Colon (tissue), 2 donors: ENCODE measurements around the gene C5orf63.
"Not testable (repeated sequence)": the region's sequence is repeated elsewhere in the genome, so short reads cannot be mapped to it uniquely, and the experiment has no call there.

Source experiments
- FAIRE-seq: peaks from 2 replicates; lab custom pipeline; 2012; peaks lifted over from hg19 to GRCh38; lab: Jason Lieb, UNC
- donor health status: control.
- donor health status: control.

The C5orf63 gene

DNA sequence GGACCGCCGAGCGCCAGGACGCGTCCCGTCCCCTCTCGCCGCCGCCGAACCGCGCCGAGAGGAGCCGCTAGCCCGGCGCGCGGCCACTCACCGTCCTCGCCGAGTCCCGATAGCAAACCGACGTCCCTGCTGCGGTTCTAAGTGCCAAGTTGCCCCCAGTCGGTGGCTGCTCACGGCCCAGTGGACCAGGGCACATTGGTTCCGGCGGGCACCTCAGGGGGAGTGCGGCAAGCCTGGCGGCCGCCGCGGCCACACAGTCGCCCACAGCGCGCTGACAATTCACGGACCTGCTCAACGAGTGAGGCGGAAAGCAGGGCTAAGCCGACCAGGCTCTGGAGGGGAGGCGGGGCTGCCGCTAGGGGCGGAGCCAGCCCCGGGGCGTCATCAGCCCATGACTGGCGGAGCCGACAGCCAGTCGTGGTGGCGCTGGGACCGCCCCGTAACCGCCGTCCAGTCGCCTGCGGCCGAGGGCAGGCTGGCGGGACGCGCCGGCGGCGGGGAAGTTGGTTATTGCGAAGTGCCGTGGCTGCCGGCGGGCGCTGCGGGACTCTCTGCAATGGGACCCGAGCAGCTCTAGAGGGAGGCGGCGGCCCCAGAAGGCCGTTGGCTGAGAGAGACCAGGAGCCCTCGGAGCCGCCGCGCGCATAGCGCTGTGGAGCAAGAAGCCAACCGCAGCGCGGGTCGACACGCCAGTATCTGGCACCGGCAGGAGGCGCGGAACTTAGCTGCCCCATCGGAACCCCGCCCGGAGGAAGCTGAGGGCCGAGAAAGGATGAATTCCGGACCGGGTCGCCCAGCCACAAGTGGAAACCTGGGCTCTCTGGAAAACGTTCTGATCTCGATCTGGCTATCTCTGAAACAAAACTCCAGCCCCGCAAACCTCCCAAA, 42.8 kb downstream of the C5orf63 start, which contains the start of gene MARCHF3:
MARCHF3 (minus strand) TSS at position 300 of the 888 bp plus-strand sequence. CDS start 112,387 bp downstream, outside the sequence.
- FAIRE-seq = no peak

- FAIRE-seq = no peak
These were observed 43.6 kb downstream of the C5orf63 start for GRCh38 chr5:127029581-127030258.

GRCh38 chr5:127028822-127029457, 44.4 kb downstream of the C5orf63 start:
- no peak for FAIRE-seq

- FAIRE-seq = no peak
These were observed 45.8 kb downstream of the C5orf63 start for GRCh38 chr5:127027539-127027938.

DNA sequence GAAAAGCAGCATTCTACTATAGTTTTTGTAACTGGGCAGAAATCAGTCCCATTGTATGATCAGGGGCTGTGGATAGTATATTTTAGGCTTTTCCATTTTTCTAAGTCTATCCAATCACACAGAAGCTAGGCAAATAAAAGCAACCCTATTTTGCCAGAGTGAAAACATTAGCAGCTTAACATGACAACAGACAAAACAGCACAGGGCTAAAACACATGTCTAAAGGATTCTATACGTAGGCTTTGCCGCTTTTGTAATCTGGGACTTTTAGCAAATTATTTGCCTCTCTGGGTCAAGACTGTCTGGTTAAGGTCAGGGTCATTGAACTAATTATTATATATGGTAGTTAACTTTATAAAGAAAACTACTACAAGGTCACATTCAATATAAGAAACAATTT, 47.1 kb downstream of the C5orf63 start:
- FAIRE-seq = no peak

DNA sequence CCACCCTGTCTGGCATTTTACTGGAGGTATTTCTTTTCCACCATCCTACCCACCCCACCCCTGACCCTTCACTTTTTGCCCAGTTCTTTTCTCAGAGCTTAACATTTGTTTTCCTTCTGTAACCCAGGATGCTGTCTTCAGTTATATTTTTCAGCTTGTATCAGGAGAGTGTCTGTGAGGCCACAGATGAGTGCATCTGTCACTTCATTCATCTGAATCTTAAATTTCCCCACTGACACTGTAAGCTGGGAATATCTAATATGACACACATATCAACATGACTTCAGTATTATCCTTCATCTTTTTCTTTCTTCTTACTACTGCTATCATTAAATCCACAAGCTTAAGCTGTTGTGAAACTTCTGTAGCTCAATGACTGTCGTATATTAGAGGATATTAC, 47.8 kb downstream of the C5orf63 start:
- no peak for FAIRE-seq

GRCh38 chr5:127024821-127025220, 48.5 kb downstream of the C5orf63 start:
- FAIRE-seq = no peak

DNA sequence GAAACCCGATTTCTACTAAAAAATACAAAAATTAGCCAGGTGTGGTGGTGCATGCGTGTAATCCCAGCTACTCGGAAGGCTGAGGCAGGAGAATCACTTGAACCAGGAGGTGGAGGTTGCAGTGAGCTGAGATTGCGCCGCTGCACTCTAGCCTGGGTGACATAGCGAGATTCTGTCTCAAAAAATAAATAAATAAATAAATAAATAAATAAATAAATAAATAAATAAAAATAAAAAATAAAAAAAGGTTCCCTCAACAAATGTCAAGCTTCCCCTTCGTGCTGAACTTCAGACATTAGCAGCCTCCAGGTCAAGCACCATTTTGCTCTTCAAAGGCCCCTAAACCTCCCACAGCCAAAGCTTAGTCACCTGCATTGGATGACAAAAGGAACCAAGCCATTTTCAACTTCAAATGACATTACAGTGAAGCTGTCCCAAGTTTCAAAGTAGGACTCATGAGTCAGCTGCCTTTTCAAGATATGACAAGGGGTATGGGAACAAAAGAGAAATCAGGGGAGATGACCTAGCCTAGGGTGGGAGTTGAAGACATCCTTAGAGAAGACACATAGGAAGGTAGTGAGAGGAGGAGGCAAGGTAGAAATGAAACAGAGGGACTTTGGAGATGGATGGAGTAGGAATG, 49.6 kb downstream of the C5orf63 start:
- FAIRE-seq = not testable (repeated sequence)

DNA sequence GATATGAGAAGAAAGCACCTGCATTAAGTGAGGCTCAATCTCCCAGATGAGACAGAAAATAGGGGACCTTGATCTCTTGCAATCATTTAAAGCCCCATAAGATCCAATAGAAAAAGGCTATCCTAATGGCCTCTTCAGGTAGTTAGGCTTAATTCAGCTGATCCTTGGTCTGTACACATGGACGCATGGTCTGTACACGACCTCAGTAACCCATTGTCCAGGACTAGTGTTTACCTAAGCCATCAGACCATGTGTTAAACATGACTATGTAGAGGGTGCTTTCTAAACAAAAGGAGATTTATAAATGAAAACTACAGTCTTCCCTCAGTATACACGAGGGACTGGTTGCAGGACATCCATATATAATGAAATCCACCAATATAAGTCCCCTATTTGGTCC, 50.5 kb downstream of the C5orf63 start:
- FAIRE-seq = no peak

DNA sequence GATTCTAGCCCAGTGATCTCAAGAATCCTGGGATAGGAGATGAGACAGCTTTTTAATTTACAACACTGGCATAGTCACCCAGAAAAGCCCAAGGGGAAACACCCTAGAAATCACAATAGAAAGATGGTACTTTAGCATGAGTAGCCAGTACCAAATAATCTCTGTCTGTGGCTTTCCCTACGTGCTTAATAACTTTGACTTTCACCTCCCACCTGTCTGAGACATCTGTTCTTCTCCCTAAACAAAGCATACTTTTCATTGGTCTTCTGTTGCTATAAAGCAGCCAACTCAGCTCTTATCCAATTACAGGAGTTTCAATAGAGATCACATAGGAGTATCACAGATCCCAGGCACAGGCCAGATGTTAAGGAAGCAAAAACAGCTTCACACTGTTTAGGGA, 53.4 kb downstream of the C5orf63 start:
- FAIRE-seq = no peak

- FAIRE-seq = not testable (repeated sequence)
These were observed 56.6 kb downstream of the C5orf63 start for GRCh38 chr5:127016722-127017121.

DNA sequence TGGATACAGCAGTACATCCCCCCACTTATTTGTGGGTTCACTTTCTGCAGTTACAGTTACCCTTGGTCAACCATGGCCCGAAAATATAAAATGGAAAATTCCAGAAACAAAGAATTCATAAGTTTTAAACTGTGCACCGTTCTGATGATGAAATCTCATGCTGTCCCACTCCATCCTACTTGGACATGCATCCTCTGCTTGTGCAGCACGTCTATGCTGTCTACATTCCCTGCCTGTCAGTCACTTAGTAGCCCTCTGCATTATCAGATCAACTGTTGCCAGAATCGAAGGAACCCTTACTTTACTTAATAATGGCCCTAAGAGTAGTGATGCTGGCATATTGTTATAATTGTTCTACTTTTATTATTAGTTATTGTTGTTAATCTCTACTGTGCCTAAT, 57.6 kb downstream of the C5orf63 start:
- FAIRE-seq = no peak

GRCh38 chr5:127014573-127014972, 58.7 kb downstream of the C5orf63 start:
- FAIRE-seq = peak; percentile 62

GRCh38 chr5:127013407-127013806, 59.9 kb downstream of the C5orf63 start:
- FAIRE-seq = no peak

DNA sequence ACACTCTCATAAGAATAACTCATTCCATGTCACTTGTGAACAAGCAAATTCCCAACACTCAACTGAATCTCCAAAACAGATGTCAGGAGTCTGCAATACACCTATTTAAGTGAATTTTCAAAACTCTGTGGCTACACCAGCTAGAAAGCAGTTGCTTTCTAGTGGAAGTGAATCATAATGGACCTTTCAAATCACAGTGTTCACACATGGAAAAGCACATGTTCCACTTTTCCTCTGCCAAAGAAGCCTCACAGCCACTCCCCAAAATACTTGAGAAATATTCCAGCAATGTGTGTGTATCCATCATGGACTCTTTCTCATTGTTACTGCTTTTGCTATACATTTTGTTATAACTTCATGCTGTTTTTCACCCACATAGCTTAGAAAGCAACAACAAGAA, 60.4 kb downstream of the C5orf63 start:
- no peak for FAIRE-seq

DNA sequence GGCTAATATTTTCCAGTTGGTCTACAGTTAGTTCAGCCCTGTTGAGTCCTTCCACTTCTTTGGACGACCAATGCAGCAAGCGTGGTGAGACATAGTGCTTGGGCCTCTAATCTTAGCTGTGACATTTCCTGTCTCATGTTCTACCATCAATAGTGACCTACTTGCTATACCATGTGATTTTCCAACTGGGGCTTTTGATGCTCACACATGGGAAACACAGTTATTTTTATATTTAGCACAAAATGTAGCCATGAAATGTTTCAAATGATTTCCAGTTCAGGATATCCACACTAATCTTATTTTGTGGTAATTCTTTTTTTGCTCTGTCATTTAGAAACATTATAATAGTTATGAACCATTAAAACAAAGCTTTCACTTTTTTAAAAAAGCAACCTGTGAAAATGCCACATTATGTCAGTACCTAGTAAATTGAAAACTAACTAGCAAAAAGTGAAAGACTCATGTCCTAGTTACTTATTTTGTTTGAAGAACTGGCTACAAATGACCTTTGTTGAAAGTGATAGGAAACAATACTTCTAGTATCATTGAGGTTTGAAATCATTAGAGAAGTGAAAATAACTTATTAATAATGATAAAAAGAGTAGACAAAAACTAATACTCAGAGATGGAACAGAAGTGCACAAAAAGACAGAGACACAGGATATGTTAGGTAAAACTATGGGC, 61.2 kb downstream of the C5orf63 start:
- FAIRE-seq = no peak

GRCh38 chr5:127011153-127011552, 62.1 kb downstream of the C5orf63 start:
- no peak for FAIRE-seq

DNA sequence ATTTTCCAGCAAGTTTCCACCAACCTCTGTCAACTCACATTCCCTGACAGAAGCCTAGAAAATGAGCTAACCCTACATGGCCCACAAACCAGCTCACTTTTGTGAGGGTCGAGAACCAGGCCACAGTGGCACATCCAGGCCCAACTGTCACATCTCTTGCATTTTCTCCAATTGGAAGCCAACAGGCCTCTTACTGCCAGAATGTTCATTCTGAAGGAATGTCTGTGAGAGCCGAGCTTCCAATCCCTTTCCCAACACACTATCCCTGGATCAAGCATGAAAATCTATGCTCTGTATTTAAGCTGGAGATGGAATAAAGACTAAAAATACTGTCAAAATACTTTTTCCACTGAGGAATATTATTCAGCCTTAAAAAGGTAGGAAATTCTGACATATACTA, 62.9 kb downstream of the C5orf63 start:
- no peak for FAIRE-seq

- no peak for FAIRE-seq
These were observed 63.5 kb downstream of the C5orf63 start for GRCh38 chr5:127009784-127010183.

GRCh38 chr5:127008300-127008975, 64.9 kb downstream of the C5orf63 start:
- FAIRE-seq = no peak

DNA sequence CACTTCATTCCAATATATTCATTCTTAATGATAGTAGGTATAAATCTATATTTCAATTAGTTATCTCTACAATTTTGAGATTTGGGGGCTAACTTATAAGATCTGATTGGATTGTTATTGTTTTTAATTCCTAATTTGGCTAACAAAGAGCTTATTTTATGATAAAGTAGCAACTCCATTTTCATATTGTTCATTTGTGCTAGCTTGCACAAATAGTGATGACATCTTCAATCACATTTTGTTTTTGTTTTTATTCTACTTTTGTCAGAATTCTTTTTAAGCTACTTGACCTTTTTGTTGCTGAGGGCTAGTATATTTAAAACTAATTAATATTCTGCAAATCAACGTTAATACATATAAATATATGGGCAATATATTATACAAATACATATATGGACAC, 65.8 kb downstream of the C5orf63 start:
- no peak for FAIRE-seq
